GM23338 (cell line): ENCODE measurements around the gene SLC35G2. TPM values are rescaled to one million over a fixed set of nuclear protein-coding genes. Genes with fewer than 3 reads are reported as not detected.

Source experiments
- ATAC-seq: fragments of 200-7000 bp; cut with Tn5 transposase; 3 replicates; pipeline ENCODE4 v1.9.1; 2020
- DNase-seq: peaks from one replicate; pipeline ENCODE4 v3.0.0-alpha.2; 2015; ENCODE audit warnings: low spot score
- H2AFZ ChIP-seq: fragments of 200-600 bp; sonication (generic); 2 replicates; pipeline ENCODE4 v1.8.0; 2016; ENCODE audit warnings: antibody characterized with exemption, mild to moderate bottlenecking, moderate library complexity
- H3F3A ChIP-seq: fragments of 200-600 bp; sonication (generic); replicated peaks from 2 replicates; pipeline ENCODE4 v1.8.0; 2017; ENCODE audit warnings: antibody characterized with exemption, mixed run types, low read depth
- H3K27ac ChIP-seq: fragments of 200-600 bp; sonication (generic); 2 replicates; pipeline ENCODE4 v1.6.1; 2016; ENCODE audit warnings: low read depth
- H3K27me3 ChIP-seq: fragments of 200-600 bp; sonication (generic); 2 replicates; pipeline ENCODE4 v1.8.0; 2016; ENCODE audit warnings: mild to moderate bottlenecking, mixed run types, moderate library complexity; ENCODE audit not compliant: insufficient read depth
- H3K36me3 ChIP-seq: fragments of 200-600 bp; sonication (generic); 2 replicates; pipeline ENCODE4 v1.8.0; 2016; ENCODE audit warnings: mild to moderate bottlenecking; ENCODE audit not compliant: insufficient read depth
- H3K4me1 ChIP-seq: fragments of 200-600 bp; sonication (generic); 2 replicates; pipeline ENCODE4 v1.8.0; 2016; ENCODE audit warnings: mild to moderate bottlenecking, moderate library complexity; ENCODE audit not compliant: insufficient read depth
- H3K4me2 ChIP-seq: fragments of 200-600 bp; sonication (generic); 2 replicates; pipeline ENCODE4 v1.7.1; 2017; ENCODE audit warnings: mixed run types
- H3K4me3 ChIP-seq: fragments of 200-600 bp; sonication (generic); 2 replicates; pipeline ENCODE4 v1.6.1; 2016; ENCODE audit warnings: mixed run types
- H3K79me2 ChIP-seq: fragments of 200-600 bp; sonication (generic); replicated peaks from 2 replicates; pipeline ENCODE4 v1.8.0; 2017; ENCODE audit warnings: mild to moderate bottlenecking; ENCODE audit not compliant: insufficient read depth
- H3K9me2 ChIP-seq: fragments of 200-600 bp; sonication (generic); 2 replicates; pipeline ENCODE4 v1.8.0; 2017; ENCODE audit not compliant: insufficient read depth
- H4K20me1 ChIP-seq: fragments of 200-600 bp; sonication (generic); replicated peaks from 2 replicates; pipeline ENCODE4 v1.8.0; 2017; ENCODE audit warnings: mild to moderate bottlenecking; ENCODE audit not compliant: insufficient read depth
- H3K27ac Mint-ChIP-seq: 2 replicates; pipeline ENCODE4 v1.8.0; 2020; ENCODE audit warnings: inconsistent platforms, mild to moderate bottlenecking, moderate library complexity, mixed read lengths
- H3K27me3 Mint-ChIP-seq: 3 replicates; pipeline ENCODE4 v1.8.0; 2022; ENCODE audit warnings: low read depth, mild to moderate bottlenecking, moderate library complexity, mixed read lengths, inconsistent platforms; ENCODE audit not compliant: insufficient read depth, poor library complexity
- H3K36me3 Mint-ChIP-seq: 3 replicates; pipeline ENCODE4 v1.8.0; 2021; ENCODE audit warnings: low read depth, mild to moderate bottlenecking, inconsistent platforms, moderate library complexity, mixed read lengths
- H3K4me1 Mint-ChIP-seq: 3 replicates; pipeline ENCODE4 v1.8.0; 2020; ENCODE audit warnings: mild to moderate bottlenecking, inconsistent platforms, mixed read lengths
- H3K4me3 Mint-ChIP-seq: 3 replicates; pipeline ENCODE4 v1.8.0; 2021; ENCODE audit warnings: moderate library complexity, mild to moderate bottlenecking, inconsistent platforms, mixed read lengths
- H3K9me3 Mint-ChIP-seq: 3 replicates; pipeline ENCODE4 v1.8.0; 2020; ENCODE audit warnings: moderate library complexity, mild to moderate bottlenecking, inconsistent platforms, mixed read lengths
- ZNF331 ChIP-seq: fragments of 250-450 bp; sonication (Bioruptor Pico); IDR thresholded peaks from 2 replicates; pipeline ENCODE4 v1.5.0; 2020; ENCODE audit warnings: low read depth, mild to moderate bottlenecking, moderate library complexity
- ZNF462 ChIP-seq: fragments of 250-450 bp; sonication (Bioruptor Pico); IDR thresholded peaks from 2 replicates; pipeline ENCODE4 v1.5.0; 2020; ENCODE audit warnings: mild to moderate bottlenecking, moderate library complexity
- polyA plus RNA-seq: library from polyadenylated mRNA; unstranded; fragments of >200 nt; fragmentation: Nextera tagmentation; extraction: Ambion mirVana; gene quantifications from 2 replicates; pipeline ENCODE4 v1.2.1, GENCODE V29; 2016
- total RNA-seq: library from RNA; depleted of rRNA; stranded (reverse); fragments of >200 nt; shearing (Covaris generic); gene quantifications from 2 replicates; pipeline ENCODE4 v1.2.3, GENCODE V29; 2014

SLC35G2 gene
- total and polyA plus RNA-seq, 2 experiments from 2014 or later, result 6.8 to 8.8 TPM

- no peak overlapping the region for H3K27ac ChIP-seq
- peak overlapping the region; percentile 64 for H3K27ac Mint-ChIP-seq
- peak; percentile 78 for DNase-seq
These were observed 41.6 kb downstream of the SLC35G2 start for GRCh38 chr3:136860541-136860940.

More at GRCh38 chr3:136860541-136860940, 41.6 kb downstream of the SLC35G2 start:
- Histone ChIP-seq H3K4me1 (peaks cover 30% of the 10 kb centered on the region), H2AFZ (no peak overlapping the region), H4K20me1 (peaks cover 14% of the 10 kb centered on the region; the same call in 1 of the 2 replicates), H3K9me2 (no peaks in the 10 kb centered on the region), H3K4me3 (peak overlapping the region; percentile 67), H3K79me2 (peaks cover 71% of the 10 kb centered on the region), H3K4me2 (peak overlapping the region; percentile 86), H3K36me3 (no peaks in the 10 kb centered on the region), H3K27me3 (no peaks in the 10 kb centered on the region), H3F3A (0 out of 2 replicates have a peak, but pooled peaks cover 2% of the 10 kb centered on the region)
- Mint-ChIP-seq H3K4me3 (peak overlapping the region; percentile 93), H3K27me3 (peaks cover 11% of the 10 kb centered on the region), H3K4me1 (peaks cover 42% of the 10 kb centered on the region), H3K9me3 (peaks cover 4% of the 10 kb centered on the region; the same call in 1 of the 3 replicates), H3K36me3 (peaks cover 12% of the 10 kb centered on the region; the same call in 2 of the 3 replicates)
- ATAC-seq, result peak; percentile 22
- TF ChIP-seq ZNF331 (CRISPR knock-in tag), result no peak
- peak; percentile 55; the same call in 1 of the 2 replicates for TF ChIP-seq ZNF462
